ENCODE measurements around the gene SIGMAR1. TPM values are rescaled to one million over a fixed set of nuclear protein-coding genes. Genes with fewer than 3 reads are reported as not detected.

The SIGMAR1 gene
- total RNA-seq, 1 donor from 2014 or later: 77.1 TPM

DNA sequence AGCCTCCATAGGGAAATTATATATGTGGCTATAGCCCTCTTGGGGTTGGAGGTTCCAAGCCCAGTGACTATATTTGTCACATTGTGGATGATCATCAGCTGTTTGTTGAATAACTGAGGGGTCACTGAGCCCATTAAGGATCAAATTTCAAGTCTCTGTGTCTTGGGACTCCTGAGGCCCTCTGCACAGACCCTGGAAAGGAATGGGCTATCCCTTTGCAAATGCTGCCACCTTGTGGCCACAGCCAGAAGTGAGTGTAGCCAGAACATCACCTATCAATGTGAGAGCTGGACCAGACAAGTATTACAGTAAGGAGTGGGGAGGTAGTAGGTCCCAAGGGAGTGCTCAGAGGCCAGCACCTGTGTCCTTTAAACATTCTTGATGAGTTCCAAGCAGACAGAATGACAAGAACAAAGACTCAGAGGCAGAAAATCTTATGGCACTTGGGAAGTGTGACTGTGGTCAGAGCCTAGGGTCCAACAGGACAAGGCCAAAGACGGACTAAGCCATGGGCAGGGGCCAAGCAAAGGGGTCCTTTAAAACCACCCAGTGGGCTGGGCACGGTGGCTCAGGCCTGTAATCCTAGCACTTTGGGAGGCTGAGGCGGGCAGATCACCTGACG is 33.9 kb downstream of the SIGMAR1 start:
- DNase-seq (ENCODE audit: low spot score): peak; percentile 86

DNA sequence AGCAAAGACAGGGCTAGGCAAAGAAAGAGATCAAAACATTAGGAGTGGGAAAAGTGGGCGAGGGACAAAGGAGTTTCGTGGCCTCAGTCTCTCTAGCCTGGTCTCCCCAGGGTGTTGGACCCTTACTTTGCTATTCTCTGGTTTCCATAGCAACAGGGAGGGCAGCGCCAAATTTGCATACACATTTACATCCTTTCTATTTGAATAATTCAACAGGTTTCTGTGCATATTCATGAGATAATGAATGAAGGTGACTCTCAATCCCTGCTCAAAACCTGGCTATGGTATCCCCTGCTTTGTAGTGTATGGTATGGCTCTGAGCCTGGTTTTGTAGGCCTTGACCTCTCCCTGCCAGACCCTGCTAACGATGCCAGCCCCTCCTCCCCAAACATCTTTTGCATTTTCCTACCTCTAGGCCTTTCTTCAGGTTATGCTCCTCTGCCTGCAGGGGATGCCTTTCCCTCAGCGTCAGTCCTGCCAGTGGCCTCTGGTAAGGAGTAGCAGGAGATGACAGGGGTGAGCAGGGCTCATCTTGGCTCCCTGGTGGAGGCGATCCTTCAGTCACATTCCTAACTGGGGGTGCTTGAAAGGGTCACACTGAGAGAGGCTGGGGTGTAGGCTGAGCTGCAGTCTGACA is 35.5 kb downstream of the SIGMAR1 start:
- no peak for DNase-seq (ENCODE audit: low spot score)

DNA sequence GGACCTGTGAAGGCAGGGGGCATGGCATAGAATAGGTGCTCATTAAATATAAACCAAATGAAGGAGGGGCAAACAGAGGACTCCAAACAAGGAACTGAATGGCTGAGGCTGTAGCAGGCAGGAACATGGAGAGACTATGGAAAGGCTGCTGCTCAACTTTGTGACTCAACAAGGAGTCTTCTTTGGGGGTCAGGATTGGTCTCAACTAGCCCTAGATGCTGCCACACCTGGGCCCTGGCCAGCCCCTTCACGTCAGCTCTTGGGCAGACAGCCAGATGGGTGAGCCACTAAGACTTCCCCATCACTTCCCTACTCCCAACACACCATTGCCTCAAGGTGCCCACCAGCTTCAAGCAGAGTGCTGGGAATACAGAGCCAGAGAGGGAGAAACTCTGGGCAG is 36.7 kb downstream of the SIGMAR1 start:
- no peak for DNase-seq (ENCODE audit: low spot score)

DNA sequence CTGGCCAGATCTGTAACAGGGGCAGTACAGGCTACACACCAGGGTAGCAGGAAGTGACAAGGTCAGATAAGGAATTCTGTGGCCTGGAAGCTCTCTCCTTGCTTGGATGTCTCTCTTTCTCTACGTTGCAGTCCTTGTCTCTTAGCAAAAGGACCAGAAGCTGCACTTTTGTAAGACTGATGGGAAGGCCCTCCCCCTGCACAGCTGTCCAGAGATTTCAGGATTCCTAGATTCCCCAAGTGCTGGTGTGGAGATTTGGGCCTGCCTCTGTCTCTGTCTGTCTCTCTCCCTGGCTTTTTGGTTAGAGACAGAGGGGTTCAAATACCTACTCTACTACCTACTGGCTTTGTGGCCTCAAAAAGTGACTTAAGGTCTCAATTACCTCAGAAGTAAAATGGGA is 38.0 kb downstream of the SIGMAR1 start:
- DNase-seq (ENCODE audit: low spot score): no peak

DNA sequence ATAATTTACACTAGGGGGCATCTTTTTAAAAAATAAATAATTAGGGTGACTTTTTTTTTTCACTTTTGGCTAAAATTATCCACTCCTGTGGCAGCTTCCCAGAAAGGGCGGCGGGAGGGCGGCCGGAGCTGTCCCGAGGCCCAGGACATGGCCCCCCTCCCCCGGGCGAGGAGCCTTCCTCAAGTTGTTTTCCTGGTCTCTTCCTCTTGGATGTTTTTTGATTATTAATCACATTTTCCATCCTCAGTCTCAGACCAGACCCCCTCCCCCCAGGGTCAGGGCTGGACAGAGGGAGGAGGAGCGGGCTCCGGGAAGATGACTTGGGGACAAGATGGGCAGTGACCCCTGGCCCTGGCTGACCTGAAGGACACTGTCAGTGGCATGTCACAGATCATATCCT is 43.4 kb downstream of the SIGMAR1 start:
- DNase-seq (ENCODE audit: low spot score): no peak

DNA sequence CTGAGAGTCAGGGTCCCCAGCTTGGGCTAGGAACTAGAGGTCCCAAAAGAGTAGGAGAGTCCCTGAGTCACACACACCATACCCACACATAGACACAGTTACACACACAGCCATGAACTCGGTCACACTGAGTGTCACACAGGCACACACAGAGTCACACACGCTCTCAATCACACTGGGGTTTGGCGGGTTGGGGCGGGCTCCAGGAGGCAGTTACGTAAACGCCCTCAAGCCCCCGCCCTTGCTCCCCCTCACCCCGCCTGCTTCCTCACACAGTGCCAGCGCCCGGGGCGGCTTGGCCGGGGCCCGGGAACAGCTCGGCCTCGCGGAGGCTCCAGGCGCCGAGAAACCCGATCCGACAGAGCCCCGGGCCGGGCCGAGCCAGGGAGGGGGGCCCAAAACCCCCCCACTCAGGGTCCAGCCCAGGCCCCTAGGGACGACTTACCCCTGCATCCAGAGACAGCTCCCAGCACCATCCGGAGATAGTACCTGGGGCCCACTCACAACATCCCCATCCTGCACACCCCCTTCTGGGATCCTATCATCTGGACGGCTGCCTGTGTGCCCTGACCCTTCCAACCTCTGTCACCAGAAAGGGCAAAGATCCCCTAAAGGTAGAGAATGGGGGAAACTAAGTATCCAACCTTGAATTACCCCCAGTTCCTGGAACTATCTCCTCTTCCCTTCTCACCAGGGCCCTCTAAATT is 44.5 kb downstream of the SIGMAR1 start:
- no peak for DNase-seq (ENCODE audit: low spot score)

DNA sequence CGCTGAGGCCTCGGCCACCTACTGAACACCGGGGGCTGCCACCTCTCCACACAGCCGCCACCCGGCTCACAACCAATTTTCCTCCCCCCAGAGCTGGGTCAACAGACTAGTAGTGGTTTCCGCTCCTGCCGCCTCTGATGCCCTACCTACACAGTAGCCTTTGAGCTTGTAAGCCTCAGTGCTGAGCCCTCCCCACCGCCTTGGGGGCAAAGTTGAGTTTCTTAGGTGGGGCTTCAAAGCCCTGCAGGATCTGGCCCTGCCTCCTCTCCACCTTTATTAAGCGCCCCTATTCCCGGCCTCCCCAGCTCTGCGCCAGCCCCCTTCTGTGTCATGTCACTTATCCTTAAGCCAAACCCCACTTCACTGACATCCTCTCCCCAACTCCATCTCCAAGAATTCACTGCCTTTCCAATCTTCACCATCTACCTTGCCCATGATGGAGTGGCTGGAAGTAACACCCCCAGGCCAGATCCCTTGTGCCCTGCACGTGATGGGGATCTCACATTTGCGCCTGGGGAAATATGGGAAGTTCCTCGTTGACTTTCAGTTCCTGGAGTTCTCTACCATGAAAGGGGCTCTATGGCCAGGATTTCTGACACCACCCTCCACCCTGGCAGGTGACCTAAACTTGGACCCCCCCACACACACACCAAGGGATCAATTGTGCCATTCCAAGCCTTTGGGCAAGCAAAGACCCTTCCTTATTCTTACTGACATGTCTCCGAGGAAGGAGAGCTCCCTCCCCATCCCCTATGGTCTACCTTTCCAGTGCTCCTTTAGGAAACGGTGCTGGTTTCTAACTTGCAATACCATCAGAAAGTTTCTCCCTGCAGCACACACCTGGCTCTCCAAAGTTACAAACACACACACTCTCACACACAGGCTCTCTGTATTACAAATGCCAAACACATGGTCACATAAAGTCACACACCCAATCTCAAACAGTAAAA is 45.4 kb downstream of the SIGMAR1 start:
- no peak for DNase-seq (ENCODE audit: low spot score)

DNA sequence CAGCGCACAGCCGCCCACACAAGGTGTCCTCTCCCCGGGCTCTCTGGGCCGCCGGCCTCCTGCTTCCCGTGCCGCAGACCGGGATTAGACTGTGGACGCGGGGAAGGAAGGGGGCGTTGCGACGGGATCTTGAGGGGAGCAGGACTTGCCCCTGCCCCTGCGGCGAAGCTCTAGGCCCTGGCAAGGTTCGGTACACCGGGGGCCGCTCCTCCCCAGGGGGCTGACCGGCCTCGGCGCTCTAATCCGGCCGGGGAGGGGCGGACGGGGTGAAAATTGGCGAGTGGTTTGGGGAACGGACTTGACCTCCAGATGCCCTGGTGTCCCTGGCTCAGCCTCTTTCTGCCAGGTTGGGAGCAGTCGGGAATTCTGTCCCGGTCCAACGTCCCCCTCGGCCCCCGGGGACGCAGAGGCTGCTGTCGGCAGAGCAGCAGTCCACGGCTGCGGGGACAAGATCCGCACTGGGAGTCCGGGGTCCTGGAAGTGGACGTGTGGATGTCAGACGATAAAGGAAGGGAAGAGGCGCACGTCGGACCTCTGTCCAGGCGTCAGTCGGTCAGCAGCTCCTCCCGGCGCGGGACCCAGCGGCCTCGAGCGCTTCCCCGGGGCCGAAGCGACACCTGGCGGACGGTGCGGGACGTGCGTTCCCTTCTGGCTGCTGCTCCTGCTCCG is 46.2 kb downstream of the SIGMAR1 start:
- peak; percentile 88 for DNase-seq (ENCODE audit: low spot score)

DNA sequence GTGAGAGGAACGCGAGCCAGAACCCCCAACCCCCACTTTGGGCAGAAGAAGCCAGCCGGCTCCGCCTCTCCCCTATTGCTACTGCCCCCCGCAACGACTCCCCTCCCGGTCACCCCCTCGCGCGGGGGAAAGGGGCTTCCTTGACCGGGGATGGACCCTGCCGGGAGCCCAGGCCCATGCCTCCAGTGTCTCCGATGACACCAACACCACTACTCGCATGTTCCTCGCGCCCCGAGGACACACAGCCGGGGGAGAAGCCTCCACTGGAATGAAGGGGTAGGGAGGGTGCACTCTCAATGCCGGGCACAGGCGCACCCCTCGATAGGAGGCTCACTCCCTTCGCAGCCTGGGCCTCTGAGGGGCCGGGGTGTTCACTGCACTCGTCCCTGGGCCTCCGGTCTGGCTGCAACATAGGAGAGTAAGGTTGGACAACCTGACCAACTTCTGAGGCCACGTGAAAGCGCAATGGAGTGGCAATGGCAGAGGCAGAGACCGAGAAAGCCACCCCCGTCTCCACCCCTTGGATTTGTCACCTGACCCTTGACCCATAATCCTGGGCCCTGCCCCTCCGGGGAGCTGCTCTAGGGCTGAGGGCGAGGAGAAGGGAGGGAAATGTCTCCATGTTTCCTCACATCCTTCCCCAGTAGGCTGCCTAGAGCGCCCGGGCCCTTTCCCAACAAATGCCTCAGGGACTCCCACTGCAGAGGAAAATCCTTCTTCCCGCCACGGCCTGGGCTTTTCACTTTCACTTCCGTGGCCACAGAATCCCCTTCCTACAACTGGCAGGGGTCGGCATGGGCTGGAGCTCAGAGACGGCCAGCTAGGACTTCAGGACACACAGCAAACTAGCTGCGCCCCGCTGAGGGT is 47.0 kb downstream of the SIGMAR1 start:
- no peak for DNase-seq (ENCODE audit: low spot score)

DNA sequence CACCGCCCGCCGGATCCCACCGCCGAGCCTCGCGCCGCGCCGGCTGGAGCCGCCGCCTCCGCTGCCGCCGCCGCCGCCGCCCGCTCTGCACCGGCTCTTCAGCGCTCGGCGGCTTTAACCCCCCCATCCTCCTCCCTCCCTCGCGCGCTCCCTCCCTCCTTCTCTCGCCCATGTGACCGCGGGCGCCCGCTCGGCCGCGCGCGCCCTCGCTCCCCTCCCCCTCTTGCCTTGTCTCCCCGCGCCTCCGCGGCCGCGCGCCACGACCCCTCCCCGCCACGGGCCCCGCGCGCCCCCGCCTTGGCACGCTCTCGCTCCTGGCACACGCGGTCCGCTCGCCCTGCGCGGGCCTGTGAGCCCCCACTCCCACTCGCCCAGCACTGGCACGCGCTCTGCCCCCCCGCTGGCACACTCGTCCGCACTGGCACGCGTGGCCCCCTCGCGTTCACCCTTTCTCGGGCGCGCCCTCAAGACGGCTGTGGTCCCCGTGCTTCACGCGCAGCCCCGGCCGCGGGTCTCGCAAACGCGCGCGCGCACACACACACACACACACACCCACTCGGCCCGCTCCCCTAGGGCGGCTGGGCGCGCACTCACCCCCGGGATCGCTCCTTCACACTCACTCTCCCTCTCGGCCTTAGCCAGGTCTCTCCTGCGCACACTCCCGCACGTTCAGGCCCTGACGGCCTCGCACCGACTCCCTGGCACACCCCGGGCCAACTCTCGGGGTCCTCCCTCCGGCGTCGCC is 47.8 kb downstream of the SIGMAR1 start, which contains the start of gene CNTFR:
Gene CNTFR, minus strand, starts transcription at position 89 of the 745 bp plus-strand sequence. CDS start 20,743 bp downstream, outside the sequence.
- peak; percentile 47 for DNase-seq (ENCODE audit: low spot score)

DNA sequence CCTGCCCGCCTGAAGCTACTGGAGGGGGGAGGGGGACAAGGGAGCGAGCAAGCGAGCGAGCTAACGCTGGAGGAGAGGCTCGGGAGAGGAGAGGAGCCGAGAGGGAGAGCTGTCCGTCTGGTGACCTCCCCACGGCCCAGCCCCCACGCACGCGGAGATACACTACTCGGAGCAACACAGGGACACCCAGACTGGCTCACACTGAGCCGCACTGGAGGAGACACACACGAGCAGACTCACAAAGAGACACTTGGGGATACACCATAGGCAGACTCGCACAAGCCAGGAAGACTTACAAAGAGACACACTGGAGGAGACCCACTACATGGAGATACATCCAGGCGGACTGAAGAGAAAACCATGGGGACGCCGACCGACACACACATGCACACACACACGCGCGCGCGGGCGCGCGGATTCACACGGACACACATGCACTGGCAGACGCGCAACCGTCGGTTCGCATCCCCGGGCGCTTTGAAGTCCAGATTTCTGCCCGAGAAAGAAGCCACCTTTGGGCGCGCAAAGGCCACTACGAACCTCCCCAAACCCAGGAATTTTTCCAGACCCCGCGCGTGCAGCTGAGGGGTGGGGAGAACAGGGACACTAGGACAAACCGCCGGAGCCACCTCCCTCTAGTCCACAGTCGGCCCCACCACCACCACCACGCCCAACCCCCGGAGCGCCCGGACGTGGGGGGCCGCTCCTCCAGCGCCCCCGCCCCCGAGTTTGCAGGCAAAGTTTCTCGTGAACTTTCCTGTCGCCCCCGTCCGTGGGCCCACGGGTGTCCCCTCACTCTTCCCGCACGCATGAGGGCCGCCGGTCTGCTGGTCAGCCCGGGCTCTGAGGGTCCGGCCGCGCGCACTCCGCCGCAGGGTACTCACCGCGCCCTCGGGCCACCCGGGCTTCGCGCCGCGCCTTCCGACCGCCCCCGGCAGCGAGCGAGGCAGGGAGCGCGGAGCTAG is 48.6 kb downstream of the SIGMAR1 start:
- no peak for DNase-seq (ENCODE audit: low spot score)

DNA sequence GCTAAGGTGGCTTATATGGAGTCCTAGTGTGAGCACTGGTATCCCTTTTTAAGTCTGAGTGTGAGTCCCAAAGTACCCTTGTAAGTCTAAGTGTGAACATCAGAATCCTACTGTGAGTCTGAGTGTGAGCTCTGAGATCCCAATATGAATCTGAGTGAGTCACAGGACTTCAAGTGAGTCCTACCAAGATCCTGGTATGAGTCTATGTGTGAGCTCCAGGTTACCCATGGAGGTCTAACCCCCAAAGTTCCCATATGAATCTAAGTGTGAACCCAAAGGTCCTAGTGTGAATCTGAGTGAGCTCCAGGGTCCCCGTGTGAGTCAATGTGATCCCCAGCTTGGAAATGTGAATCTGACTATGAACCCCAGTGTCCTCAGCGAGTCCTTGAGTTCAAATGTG is 50.3 kb downstream of the SIGMAR1 start:
- no peak for DNase-seq (ENCODE audit: low spot score)

DNA sequence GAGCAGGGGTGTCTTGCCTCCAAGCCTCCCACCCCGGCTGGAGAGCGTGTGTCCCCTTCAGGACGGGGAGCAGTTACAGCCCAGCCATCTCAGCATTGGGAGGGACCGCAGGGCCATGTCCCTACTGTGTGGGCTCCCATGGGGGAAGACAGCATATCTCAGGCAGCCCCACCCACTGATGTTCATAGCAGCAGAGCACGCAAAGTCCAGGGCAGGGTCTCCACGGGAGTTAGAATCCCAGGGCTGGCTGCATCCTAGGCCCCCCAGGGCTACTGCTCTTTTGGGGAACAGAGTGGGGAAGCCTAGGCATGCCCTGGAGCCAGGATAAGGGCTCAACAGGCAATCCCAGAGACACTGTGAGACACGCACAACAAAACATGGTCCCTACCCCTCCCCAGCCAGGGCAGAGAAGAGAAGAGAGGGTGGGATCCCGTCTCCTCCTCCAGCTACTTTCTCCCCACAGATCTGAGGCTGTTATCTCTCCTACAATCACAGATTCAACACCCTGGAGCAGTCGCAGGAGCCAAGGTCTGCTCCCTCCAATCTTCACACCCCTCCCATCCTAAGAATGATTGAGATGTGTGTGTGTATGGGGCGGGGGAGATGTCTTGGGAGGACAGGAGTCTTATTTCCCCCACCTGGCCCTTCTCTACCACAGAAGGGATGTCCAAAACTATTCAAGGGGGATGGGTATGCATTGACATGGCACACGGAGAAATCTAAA is 51.5 kb downstream of the SIGMAR1 start:
- DNase-seq (ENCODE audit: low spot score): no peak

DNA sequence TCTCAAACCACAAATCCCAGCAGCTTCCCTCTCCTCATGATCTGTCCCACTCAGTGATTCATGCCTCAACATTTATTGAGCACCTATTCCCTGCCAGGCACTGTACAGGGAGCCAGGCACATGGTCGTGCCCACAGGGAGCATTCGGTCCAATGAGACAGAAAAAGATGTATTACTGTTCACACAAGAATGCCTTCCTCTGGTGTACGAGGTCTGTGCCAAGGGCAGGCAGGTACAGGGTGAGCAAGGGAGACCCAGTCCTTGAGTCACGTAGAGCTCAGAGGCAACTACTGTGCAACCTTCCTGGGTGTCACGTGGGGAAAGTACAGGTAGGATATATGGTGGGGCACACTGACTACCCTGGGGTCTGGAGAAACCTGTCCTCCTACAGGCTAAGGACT is 52.6 kb downstream of the SIGMAR1 start:
- no peak for DNase-seq (ENCODE audit: low spot score)

Data from mucosa of gallbladder (tissue), 1 donor.